Suprapubic skin (tissue), 4 donors: ENCODE results near the gene DCAF15.
A peak's percentile ranks its signal among the peaks of the same experiment; 100 is the strongest.

ENCODE experiments used
- POLR2A ChIP-seq, 2 donors: fragments of 450-650 bp; IDR thresholded peaks; one replicate each; pipeline ENCODE4 v1.6.1; 2017; ENCODE audit warnings: antibody characterized with exemption in 2 of 2, mild to moderate bottlenecking in 2 of 2, moderate library complexity in 2 of 2
- POLR2AphosphoS5 ChIP-seq, 3 donors: sonication (generic); formaldehyde crosslinking; IDR thresholded peaks; one replicate each; pipeline ENCODE4 v1.6.1; 2017; ENCODE audit warnings: antibody characterized with exemption in 3 of 3
- TF ChIP-seq, protein P1 (sequence below), 2 donors: fragments of 200-600 bp in 1 of 2; fragments of 450-650 bp in 1 of 2; sonication (generic) in 1 of 2; IDR thresholded peaks; one replicate each; pipeline ENCODE4 v1.5.1; 2016 to 2019; ENCODE audit warnings: antibody characterized with exemption in 2 of 2, mild to moderate bottlenecking in 1 of 2, moderate library complexity in 1 of 2

DNA sequence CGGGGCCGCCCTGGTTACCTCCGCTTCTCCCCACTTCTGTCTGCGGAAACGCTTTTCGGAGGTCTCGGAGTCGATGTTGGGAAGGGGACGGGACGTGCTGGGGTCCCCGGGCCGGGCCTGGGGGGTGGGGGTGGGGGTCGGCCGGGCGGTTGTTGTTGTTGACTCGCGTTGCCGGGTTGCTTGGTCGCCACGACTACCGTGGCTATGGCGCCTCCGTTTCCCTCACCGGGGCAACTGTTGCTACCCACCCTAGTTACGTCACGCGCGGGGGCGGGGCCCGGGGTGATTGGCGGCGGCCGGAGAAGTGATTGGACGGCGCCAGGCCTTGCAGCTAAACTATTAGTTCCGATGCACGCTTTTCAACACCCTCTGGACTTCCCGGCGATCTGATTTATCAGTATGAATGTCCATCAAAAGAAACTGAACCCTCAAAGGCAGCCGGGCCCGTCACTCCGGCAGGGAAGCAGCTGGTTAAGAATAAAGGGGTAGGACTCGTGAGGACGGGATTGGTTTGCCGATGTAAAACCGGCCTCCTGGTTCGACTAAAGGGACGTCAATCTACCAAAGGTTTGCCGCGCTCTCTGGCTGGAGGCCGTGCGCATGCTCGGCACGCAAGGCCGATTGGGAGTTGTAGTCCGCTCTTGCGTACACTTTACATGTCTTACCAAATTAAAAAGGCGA is 53.9 kb downstream of the DCAF15 start, which contains the start of gene RFX1:
- TF ChIP-seq, protein P1, sequence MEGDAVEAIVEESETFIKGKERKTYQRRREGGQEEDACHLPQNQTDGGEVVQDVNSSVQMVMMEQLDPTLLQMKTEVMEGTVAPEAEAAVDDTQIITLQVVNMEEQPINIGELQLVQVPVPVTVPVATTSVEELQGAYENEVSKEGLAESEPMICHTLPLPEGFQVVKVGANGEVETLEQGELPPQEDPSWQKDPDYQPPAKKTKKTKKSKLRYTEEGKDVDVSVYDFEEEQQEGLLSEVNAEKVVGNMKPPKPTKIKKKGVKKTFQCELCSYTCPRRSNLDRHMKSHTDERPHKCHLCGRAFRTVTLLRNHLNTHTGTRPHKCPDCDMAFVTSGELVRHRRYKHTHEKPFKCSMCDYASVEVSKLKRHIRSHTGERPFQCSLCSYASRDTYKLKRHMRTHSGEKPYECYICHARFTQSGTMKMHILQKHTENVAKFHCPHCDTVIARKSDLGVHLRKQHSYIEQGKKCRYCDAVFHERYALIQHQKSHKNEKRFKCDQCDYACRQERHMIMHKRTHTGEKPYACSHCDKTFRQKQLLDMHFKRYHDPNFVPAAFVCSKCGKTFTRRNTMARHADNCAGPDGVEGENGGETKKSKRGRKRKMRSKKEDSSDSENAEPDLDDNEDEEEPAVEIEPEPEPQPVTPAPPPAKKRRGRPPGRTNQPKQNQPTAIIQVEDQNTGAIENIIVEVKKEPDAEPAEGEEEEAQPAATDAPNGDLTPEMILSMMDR (IDR thresholded peaks at IDR 0.05): no peak
- TF ChIP-seq POLR2A (IDR thresholded peaks at IDR 0.05): no peak
- TF ChIP-seq POLR2AphosphoS5 (IDR thresholded peaks at IDR 0.05): peak in 1 of 3 donors; percentile 81
